Suppressor macrophage (primary cell): ENCODE data around the gene TASOR2.
A peak's percentile ranks its signal among the peaks of the same experiment; 100 is the strongest.

Source experiments
- DNase-seq, 4 experiments: peaks; one replicate each; pipeline ENCODE4 v3.0.0-alpha.2; 2020 to 2022
- total RNA-seq, 17 experiments: gene quantifications; one replicate each; lab custom pipeline; 2026; ENCODE audit warnings: mixed read lengths in 6 of 17, inconsistent platforms in 3 of 17; lab: John Stamatoyannopoulos, UW

Gene TASOR2, protein sequence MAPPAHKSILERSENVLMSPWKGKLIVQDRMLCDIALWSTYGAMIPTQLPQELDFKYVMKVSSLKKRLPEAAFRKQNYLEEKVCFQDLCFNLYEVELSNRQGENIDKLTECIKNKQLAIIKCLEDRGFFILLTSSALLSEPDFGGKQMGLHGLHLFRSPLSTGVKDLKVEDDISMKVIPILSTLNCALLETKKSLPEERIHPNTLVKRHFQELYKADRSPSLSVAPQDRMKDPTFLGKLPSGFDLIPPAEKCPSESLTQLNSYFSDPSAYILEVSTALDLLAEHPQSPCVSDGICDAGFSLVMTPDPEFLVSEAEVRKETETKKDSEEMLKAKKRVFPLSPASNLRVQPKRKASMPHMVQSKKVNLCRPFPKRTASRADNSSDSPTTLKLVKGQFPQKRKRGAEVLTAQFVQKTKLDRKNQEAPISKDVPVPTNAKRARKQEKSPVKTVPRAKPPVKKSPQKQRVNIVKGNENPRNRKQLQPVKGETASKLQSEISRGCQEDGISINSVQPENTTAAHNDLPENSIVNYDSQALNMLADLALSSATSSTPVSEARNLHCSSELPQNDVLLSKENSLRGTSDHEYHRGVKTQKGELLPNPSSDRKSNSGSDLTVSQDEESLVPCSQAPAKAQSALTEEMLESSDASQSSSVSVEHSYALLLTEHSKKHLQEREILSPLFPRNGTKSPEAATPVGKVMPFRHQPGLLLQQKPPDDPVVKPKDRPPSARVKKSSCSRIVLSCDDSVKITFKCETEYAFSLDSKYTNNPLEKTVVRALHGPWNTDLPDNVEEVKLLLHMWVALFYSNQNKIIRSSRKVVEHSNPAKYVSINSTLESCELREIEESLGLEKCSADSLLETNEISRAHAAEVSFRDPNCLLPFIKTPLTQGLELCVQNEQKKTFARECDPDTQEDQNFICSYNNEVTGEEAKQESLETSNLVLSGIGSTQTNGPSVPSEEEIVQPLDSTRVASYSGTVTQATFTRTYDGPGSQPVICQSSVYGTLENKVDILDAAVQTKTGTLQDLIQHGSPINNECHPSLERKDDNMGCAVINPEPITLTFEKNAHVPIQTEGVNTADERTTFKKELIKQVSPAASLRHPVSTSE (N-terminal part only)
- 62.8 to 147 (median 79.3) reads per million in 17 experiments for total RNA-seq

DNA sequence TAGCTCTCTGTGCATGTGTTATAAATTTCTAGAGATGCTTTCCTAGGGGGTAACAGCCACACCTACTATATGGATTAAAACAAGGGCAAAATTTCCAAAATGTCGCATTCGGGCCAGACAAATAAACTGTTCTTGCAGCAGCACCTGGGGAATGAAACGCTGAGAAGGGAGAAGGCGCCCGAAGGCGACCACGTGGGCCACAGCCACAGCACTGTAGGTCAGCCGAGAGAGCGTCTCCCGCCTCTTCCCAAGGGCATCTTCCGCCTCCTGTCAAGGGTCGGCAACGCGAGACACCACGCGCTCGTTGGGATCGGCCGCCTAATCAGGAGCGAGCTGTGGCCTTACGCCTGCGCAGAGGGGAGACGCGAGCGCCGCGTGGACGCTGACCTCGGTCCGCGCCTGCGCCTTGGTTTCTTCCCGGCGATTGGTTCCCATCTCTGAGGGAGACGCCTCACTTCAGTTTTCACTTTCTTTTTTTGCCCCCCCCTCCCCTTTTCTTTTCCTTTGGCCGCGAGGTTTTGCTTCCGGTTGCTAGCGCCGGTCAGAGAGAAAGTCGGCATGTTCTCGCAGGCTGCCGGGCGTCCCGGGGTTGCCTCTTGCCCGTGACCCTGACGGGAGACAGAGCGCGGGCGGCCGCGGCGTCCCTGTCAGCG is at the start of gene TASOR2:
Gene TASOR2 (plus strand): TSS at position 521 of the 653 bp plus-strand sequence. CDS start 35,805 bp downstream, outside the sequence.
- peak; percentile 99 to 100 (median 99) for DNase-seq

DNA sequence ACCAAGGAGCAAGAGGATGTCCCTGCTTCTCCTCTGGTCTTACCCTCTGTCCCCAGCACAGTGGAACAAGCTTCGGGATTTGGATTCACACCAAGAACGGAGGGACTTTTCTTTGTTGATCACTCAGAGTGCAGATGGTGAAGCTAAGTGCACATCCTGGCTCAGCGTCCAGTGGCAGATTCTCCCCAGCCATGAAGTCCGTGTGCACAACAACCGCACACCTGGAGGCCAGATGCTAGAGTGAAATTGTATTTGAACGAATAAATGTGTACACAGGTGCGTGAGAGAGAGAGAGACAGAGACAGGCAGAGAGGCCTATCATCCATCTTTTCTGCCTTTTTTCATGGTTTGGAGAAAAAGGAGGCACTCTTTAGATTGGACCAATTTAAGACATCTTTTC is 49.7 kb upstream of the TASOR2 start:
- DNase-seq, result no peak

DNA sequence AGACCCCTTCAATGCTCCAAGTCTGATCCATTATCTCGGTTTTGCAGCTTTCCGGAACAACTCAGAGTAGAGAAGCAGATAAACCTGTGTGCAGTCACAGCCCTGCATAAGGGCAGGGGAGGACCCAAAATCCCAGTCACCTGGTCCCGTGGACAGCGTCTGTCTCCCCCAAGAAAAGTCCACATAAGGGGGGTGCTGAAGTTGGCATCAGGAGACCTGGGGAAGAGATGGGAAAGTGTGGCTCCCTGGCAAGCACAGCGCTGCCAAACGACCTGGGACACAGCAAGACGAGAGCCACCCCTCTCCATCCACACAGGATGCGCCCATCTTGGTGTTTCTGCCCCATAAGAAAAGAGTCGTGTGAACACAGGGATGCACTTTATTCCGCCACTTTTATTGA is 46.1 kb upstream of the TASOR2 start:
- DNase-seq, result no peak

DNA sequence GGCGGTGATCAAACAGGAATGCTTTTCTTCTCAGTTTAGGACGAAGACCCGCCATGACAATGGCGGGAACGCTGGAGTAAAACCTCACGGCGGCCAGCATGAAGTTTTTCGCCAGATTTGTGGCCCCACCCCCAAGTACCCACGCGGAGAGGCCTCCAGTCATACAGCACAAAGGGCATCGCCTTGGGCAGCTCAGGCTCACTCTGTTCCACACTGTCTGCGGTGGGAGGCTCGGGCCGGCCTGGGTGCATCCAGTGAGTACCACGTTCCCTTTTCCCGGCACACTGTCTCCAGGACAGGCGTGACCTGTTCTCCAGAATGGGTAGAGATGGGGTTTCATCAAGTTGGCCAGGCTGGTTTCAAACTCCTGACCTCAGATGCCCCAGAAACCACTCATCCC is 45.6 kb upstream of the TASOR2 start:
- no peak for DNase-seq

DNA sequence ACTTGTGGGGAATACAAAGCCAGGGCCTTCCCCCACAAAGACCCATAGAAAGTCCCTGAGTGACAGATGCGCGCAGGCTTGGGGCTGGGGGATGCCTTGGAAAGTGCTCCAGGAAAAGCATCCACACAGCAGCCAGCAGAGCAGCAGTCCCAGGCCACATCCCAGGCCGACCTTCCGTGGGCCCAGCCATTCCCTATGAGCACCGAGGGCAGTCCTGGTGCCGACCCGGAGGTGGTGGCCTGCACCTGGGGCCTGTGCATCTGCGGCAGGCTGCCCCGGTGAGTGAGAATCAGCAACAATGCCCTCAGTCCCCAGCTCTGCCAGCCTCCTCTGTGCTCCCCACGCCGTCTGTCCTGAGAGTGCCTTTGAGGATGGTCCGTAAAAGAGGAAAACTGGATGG is 44.6 kb upstream of the TASOR2 start:
- DNase-seq, result no peak

DNA sequence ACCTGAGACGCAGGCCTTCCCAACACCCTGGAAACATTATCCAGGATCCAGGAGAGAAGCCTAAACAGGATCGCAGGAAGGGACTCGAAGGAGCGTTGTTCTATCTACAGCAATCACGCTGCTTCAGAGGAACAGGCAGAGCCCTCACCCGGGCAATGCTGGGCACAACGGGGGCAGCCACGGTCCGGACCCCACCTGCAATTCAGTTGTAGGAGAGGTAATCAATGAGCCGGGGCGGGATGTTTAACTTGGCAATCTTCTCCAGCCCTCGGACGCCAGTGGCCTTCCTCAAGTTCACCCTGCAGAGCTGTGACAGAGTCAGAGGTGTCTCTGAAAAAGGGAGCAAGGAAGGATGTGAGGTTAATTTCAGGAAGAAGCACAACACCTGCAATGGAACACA is 44.1 kb upstream of the TASOR2 start:
- DNase-seq, result no peak

DNA sequence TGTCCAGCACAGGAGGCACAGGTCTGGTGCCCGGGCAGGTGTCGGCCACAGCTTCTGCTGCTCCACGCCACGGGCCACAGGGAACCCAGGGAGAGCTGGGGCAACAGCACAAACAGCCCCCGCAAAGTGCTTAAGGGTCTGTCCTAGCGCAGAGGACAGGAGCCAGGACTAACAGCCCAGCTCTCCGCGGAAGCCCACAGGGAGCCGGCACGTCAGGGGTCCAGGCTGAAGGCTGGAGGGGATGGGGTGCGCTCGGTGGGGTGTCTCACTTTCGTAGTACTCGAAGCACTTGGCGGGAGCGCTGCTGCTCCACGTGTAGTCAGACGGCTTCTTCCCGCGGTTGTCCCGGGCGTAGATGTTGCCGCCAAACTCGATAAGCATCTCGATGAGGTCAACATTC is 43.1 kb upstream of the TASOR2 start:
- DNase-seq, result no peak

DNA sequence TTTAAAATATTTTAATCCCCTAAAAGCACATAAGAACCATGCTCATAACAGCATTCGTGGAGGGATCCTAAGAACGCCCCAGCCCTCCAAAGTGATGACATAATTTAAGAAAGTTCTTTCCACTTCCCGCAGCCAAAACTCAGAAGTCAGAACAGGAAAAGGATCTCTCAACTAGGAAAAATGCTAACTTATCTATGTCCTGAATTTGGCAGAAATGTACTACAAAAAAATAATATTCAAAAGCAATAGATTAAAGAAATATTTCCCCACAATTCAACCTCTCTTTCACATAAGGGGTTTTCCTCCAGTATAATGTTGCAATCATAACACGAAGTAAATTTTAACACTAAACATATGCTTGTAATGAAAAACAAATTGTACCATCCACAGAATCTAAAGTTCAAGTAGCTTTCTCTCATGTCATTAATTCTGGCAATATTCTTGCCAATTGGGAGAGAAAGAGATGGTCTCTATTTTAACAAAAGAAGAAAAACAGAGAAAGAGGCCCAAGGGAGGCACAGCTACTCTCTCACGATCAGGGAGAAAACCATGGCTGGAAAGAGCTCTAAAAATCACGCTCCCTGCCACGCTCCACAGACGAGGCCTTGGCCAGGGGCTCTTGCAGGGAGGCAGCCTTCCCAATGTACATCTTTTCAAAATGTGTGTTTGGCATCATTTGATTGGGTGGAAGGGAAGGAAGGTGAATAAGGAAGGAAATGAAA is 41.1 kb upstream of the TASOR2 start:
- DNase-seq, result no peak

DNA sequence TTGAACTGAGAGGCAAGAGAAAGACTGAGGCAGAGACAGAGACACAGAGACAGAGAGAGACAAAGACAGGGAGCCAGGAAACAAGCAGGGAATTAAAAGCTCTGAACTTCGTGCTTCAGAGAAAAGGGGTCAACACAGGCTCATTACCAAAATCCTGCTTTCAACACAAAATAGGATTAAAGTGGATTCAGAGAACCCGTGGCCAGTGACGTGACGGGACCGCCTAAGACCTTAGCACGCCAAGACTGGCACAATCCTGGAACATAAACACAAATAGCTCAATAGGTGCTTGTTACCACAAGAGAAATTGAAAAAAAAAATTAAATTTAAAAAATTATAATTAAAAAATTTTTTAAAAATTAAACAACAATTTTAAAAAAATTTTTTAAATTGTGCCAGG is 39.7 kb upstream of the TASOR2 start:
- no peak for DNase-seq

DNA sequence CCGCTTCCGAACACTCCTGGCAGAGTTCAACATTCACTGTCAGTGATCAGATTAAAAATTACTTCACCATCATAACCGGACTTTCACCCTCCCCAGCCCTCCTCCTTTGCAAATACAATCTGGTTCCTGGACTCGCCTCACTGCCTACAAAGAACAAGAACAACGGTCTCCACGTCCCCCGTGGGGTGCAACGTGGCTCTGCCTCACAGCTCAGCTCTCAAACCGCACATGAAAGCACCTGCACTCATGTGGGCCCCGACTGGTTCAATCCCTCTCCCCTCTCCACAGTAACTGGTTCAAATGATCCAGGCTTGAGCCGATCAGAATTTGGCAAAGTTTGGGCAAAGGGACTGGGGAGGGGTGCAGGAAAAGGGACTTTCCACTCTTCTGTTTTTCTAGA is 39.3 kb upstream of the TASOR2 start:
- DNase-seq, result no peak

DNA sequence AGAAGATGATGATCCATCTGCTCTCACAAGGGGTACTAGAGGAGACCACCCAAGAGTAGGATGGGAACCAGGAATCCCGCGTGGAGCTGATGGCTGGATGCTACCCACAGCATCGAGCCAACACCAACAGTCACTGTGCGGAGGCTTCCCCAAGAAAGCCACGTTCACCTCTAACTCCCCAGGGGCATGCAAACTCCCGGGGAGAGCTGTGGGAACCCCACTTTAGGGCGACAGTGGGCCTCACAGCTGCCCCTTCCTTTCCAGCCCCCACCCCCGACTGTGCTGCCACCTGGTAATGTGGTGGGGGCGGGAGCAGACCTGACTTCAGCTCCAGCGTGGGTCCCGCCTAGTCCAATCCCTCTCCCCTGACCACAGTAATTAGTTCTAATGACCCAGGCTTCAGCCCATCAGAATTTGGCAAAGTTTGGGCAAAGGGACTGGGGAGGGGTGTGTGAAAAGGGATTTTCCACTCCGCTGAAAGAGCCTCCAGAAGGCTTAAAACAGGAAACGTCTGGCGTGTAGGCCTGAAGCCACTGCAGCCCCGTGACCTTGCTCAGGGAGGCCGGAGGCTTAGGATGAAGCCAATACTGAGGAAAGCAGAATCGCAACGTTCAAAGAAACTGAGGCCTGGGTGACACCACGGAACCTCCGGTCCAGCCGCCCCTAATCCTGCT is 38.6 kb upstream of the TASOR2 start:
- peak in 3 of 4 experiments; percentile 23 to 55 (median 36) for DNase-seq

DNA sequence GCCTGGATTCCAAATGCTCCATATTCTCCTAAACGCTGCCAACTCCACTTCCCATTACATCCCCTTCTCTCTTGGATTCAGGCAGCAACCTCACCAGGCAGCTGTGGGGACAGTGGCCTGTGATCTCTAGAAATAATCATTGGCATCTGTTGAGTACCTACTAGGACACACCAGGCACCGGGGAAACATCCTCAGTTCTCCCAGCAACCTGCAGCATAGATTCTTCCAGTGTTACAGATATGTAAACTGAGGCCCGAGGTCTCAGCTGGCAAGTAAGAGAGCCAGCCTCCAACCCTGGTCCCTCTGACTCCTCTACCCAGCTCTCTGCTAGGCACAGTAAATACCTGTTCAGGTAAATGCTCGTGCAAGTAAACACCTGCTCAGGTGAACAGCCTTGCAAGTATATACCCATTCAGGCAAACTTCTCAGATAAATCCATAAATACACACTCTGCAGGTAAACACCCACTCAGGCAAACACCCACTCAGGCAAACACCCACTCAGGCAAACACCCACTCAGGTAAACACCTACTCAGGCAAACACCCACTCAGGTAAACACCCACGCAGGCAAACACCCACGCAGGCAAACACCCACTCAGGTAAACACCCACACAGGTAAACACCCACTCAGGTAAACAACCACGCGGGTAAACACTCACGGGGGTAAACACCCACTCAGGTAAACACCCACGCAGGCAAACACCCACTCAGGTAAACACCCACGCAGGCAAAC is 37.0 kb upstream of the TASOR2 start:
- DNase-seq, result no peak

DNA sequence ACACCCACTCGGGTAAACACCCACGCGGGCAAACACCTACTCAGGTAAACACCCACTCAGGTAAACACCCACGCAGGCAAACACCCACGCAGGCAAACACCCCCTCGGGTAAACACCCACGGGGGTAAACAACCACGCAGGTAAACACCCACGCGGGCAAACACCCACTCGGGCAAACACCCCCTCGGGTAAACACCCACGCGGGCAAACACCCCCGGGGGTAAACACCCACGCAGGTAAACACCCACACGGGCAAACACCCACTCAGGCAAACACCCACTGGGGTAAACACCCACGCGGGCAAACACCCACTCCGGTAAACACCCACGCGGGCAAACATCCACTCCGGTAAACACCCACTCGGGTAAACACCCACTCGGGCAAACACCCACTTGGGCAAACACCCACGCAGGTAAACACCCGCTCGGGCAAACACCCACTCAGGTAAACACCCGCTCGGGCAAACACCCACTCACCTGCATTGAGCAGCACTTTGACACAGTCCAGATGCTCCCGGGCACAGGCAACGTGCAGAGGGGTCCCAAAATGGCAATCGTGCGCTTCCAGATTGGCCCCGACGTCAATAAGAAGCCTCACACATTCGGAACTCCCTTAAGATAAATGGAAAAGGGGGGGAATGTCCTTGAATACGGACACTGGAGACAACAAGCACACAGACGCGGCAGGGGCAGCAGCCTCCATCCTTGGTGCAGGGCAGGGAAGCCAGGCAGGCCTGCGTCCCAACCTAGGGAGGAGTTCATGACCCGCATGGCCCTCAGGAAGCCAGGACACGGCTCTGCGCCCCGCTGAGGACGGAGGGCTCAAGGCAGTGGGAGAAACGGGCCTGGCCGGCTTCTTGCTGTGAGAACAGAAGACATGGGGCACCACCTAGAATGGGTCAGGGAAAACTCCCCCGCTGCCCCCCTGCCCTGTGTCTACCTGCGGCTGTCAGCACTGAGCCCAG is 35.9 kb upstream of the TASOR2 start:
- peak in 2 of 4 experiments; percentile 8 to 10 for DNase-seq

DNA sequence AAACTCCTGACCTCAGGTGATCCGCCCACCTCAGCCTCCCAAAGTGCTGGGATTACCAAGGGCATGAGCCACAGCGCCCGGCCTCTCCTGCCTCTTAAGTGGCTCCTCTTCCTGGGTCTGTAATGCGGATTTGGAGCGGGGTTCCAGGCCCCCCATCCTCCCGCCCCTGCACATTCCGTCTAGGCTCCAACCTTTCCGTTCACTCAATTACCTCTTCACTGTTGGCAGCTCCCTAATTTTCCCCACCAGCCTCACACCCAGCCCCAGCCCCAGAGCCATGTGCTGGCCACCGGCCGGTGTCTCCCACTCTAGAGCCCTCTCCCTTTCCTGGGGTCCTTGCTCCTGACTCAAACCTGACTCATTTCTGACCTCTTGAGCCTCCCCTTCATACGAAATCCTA is 34.9 kb upstream of the TASOR2 start:
- DNase-seq, result no peak

DNA sequence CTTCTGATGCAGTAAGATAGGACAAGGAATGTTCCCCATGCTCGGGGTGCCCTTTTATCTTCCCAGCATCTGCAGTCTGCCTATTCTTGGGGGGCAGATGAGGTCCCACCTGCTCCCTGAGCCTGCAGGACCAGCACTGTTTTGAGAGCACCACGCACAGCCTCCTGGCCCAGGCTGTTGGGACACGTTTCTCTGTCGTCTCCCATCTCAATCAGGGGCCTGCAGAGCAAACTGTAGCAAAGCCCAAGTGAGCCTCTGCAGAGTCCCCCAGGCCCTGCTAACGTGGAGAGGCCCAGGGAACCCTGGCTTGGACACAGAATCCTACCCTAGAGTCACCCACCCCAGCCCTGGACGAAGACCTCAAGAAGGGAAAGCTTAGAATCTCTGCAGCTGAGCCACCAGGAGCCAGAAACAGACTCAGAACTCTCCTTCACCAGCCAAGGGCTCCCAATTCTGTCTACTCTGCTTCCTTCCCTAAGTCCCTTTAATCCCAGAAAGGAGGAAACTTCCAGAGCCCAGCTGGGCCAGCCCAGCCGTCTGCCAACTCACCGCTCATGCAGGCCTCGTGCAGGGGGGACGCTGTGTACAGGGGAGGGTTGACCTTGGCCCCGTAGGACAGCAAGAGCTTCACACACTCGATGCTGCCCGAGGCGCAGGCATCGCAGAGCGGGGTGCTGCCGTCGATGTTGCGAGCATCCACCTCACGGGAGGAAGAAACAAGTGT is 33.8 kb upstream of the TASOR2 start:
- DNase-seq, result no peak

DNA sequence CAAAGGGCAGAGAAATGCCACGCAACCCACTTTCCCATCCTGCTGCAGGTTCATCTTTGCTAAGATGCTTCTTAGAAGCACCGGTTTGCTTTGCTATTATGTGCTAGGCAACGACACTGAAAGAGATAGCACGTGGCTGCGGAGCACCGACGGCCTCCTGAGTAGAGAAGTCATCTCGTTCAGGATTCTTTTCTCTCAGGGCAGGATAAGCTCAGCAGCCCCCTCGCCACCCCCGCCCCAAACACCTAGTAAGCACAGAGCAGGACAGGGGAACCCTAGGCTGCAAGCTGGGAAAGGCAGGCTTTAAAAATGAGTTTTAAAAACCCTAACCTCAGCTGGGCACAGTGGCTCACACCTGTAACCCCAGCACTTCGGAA is 33.3 kb upstream of the TASOR2 start:
- no peak for DNase-seq

DNA sequence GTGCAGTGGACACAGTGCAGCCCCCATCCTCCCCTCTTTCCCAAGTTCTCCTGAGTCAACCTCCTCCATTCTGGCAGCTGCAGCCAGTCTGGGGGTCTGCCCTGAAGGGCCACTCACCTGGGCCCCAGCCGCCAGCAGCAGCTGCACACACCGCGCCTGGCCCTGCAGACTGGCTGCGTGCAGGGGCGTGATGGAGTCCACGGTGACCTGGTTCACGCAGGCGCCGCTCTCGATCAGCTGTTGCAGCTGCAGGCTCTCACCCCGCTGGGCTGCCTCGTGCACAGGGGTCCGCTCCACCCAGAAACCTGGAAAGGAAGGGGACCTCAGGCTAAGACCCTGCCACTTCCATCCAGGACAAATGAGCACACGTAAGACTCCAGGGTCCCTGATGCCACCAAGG is 31.9 kb upstream of the TASOR2 start:
- DNase-seq, result no peak

DNA sequence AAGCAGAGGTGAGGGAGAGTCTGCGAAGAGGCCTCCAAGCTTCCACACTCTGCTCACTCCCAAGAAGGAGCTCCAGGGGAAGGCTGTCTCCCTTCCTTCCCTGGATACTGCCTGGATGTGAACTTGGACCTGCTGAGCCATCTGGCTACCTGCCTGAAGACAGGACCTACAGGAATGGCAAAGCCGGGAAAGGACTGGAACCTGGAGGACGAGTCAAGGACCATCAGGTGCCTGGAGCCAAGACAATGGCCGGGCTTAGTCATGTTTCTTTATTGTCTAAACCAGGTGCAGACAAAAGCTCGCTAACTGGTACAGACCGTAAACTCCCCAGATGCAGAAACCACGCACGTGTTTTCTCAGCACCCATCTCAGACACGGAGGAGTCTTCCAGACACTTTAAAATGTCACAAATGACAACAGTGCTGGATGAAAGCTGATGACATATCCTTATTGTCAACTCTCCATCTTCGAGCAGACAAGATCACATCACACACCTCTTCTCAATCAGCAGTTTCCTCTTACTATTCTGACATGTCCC is 30.4 kb upstream of the TASOR2 start:
- DNase-seq, result no peak
